ENCODE data around the gene ADTRP.

ADTRP gene

GRCh38 chr6:11752360-11752759, 26.2 kb downstream of the ADTRP start:
- TF ChIP-seq CTCF (IDR thresholded peaks at IDR 0.05; ENCODE audit: low read depth, low read length, missing control alignments): no peak
- no peak overlapping the region for H3K4me3 ChIP-seq (ENCODE audit: low read depth, low read length)
- DNase-seq (ENCODE audit: low read depth): no peak

- H3K4me3 ChIP-seq (ENCODE audit: low read depth, low read length): no peak overlapping the region
- no peak for DNase-seq (ENCODE audit: low read depth)
- no peak for TF ChIP-seq CTCF (IDR thresholded peaks at IDR 0.05; ENCODE audit: low read depth, low read length, missing control alignments)
Measured at GRCh38 chr6:11750682-11751081, 27.9 kb downstream of the ADTRP start.

GRCh38 chr6:11748591-11749210, 29.9 kb downstream of the ADTRP start:
- peak; percentile 15 for TF ChIP-seq CTCF (IDR thresholded peaks at IDR 0.05; ENCODE audit: low read depth, low read length, missing control alignments)
- no peak for DNase-seq (ENCODE audit: low read depth)
- no peak overlapping the region for H3K4me3 ChIP-seq (ENCODE audit: low read depth, low read length)

GRCh38 chr6:11747021-11747420, 31.6 kb downstream of the ADTRP start:
- TF ChIP-seq CTCF (IDR thresholded peaks at IDR 0.05; ENCODE audit: low read depth, low read length, missing control alignments): no peak
- no peak for DNase-seq (ENCODE audit: low read depth)
- H3K4me3 ChIP-seq (ENCODE audit: low read depth, low read length): no peak overlapping the region

- H3K4me3 ChIP-seq (ENCODE audit: low read depth, low read length): no peak overlapping the region
- TF ChIP-seq CTCF (IDR thresholded peaks at IDR 0.05; ENCODE audit: low read depth, low read length, missing control alignments): no peak
- no peak for DNase-seq (ENCODE audit: low read depth)
Measured at GRCh38 chr6:11744753-11745152, 33.9 kb downstream of the ADTRP start.

GRCh38 chr6:11744101-11744500, 34.5 kb downstream of the ADTRP start:
- H3K4me3 ChIP-seq (ENCODE audit: low read depth, low read length): no peak overlapping the region
- no peak for DNase-seq (ENCODE audit: low read depth)
- TF ChIP-seq CTCF (IDR thresholded peaks at IDR 0.05; ENCODE audit: low read depth, low read length, missing control alignments): no peak

GRCh38 chr6:11740875-11741274, 37.7 kb downstream of the ADTRP start:
- DNase-seq (ENCODE audit: low read depth): no peak
- no peak overlapping the region for H3K4me3 ChIP-seq (ENCODE audit: low read depth, low read length)
- TF ChIP-seq CTCF (IDR thresholded peaks at IDR 0.05; ENCODE audit: low read depth, low read length, missing control alignments): no peak

All from GM12864 (cell line).